HepG2 (cell line): Measurements from ENCODE around the gene APBB2. TPM values are rescaled to one million over a fixed set of nuclear protein-coding genes. Genes with fewer than 3 reads are reported as not detected.

Experiments used
- KDM5B ChIP-seq: sonication (generic); formaldehyde crosslinking; IDR thresholded peaks from 2 replicates; pipeline ENCODE4 v1.4.0; 2020; ENCODE audit warnings: missing genetic modification reagents, mild to moderate bottlenecking, borderline replicate concordance
- PHF20 ChIP-seq: sonication (generic); formaldehyde crosslinking; IDR thresholded peaks from 2 replicates; pipeline ENCODE4 v1.5.0; 2020; ENCODE audit warnings: mild to moderate bottlenecking, missing genetic modification reagents
- RBAK ChIP-seq: sonication (generic); formaldehyde crosslinking; IDR thresholded peaks from 2 replicates; pipeline ENCODE4 v1.5.1; 2020; ENCODE audit warnings: mild to moderate bottlenecking, missing genetic modification reagents
- SNAI1 ChIP-seq: sonication (generic); formaldehyde crosslinking; IDR thresholded peaks from 2 replicates; pipeline ENCODE4 v1.5.0; 2020; ENCODE audit warnings: mild to moderate bottlenecking, missing genetic modification reagents, borderline replicate concordance
- TEF ChIP-seq: sonication (generic); formaldehyde crosslinking; IDR thresholded peaks from 2 replicates; pipeline ENCODE4 v1.5.0; 2020; ENCODE audit warnings: missing genetic modification reagents
- TRIM24 ChIP-seq: sonication (generic); formaldehyde crosslinking; IDR thresholded peaks from 2 replicates; pipeline ENCODE4 v1.8.0; 2022; ENCODE audit warnings: mild to moderate bottlenecking, missing genetic modification reagents
- YEATS2 ChIP-seq: sonication (generic); formaldehyde crosslinking; IDR thresholded peaks from 2 replicates; pipeline ENCODE4 v1.4.0; 2020; ENCODE audit warnings: missing genetic modification reagents, borderline replicate concordance
- ZNF546 ChIP-seq: sonication (generic); formaldehyde crosslinking; conservative IDR thresholded peaks from 2 replicates; pipeline ENCODE4 v1.8.1; 2023; ENCODE audit warnings: mild to moderate bottlenecking, missing genetic modification reagents
- ZNF577 ChIP-seq: sonication (generic); formaldehyde crosslinking; IDR thresholded peaks from 2 replicates; pipeline ENCODE4 v1.4.0; 2020; ENCODE audit warnings: mild to moderate bottlenecking, low read depth, missing genetic modification reagents, borderline replicate concordance
- ZNF777 ChIP-seq: sonication (generic); formaldehyde crosslinking; IDR thresholded peaks from 2 replicates; pipeline ENCODE4 v1.4.0; 2020; ENCODE audit warnings: missing genetic modification reagents
- polyA plus RNA-seq, 8 experiments: library from polyadenylated mRNA; depleted of rRNA in 3 of 8; stranded (reverse) in 7 of 8; unstranded in 1 of 8; fragments of >200 nt; fragmentation: Illumina TruSeq in 4 of 8; extraction: Trizol in 4 of 8; gene quantifications; 2 replicates each; pipeline versions ENCODE4 v1.2.1 to v1.2.3, GENCODE V29; 2011 to 2016; ENCODE audit warnings: low read depth in 4 of 8, missing spikeins in 1 of 8, mixed read lengths in 1 of 8; ENCODE audit not compliant: insufficient read depth in 1 of 8
- total RNA-seq, 5 experiments: library from RNA; depleted of rRNA; stranded (reverse); fragments of >200 nt; fragmentation: Illumina TruSeq; extraction: Trizol; gene quantifications; 2 replicates each; pipeline ENCODE4 v1.2.3, GENCODE V29; 2016; ENCODE audit warnings: low read depth in 1 of 5
- TF ChIP-seq, protein P1 (sequence below): sonication (generic); formaldehyde crosslinking; IDR thresholded peaks from 2 replicates; pipeline ENCODE4 v1.5.1; 2020; ENCODE audit warnings: mild to moderate bottlenecking, missing genetic modification reagents
- TF ChIP-seq, protein P2 (sequence below): sonication (generic); formaldehyde crosslinking; IDR thresholded peaks from 2 replicates; pipeline ENCODE4 v1.4.0; 2020; ENCODE audit warnings: mild to moderate bottlenecking, missing genetic modification reagents, borderline replicate concordance
- TF ChIP-seq, protein P3 (sequence below): sonication (generic); formaldehyde crosslinking; IDR thresholded peaks from 2 replicates; pipeline ENCODE4 v1.4.0; 2020; ENCODE audit warnings: missing genetic modification reagents, borderline replicate concordance
- TF ChIP-seq, protein P4 (sequence below): IDR thresholded peaks from 2 replicates; pipeline ENCODE4 v1.6.1; 2018; ENCODE audit warnings: missing genetic modification reagents
- TF ChIP-seq, protein P5 (sequence below): IDR thresholded peaks from 2 replicates; pipeline ENCODE4 v1.6.1; 2016; ENCODE audit warnings: missing biosample characterization, missing genetic modification reagents, low read depth

APBB2 gene
- total and polyA plus RNA-seq, 2 of the 13 experiments (the other 11 are each of a cell fraction or from before 2014, with no cell fraction given), result 11.7 to 17.0 TPM

DNA sequence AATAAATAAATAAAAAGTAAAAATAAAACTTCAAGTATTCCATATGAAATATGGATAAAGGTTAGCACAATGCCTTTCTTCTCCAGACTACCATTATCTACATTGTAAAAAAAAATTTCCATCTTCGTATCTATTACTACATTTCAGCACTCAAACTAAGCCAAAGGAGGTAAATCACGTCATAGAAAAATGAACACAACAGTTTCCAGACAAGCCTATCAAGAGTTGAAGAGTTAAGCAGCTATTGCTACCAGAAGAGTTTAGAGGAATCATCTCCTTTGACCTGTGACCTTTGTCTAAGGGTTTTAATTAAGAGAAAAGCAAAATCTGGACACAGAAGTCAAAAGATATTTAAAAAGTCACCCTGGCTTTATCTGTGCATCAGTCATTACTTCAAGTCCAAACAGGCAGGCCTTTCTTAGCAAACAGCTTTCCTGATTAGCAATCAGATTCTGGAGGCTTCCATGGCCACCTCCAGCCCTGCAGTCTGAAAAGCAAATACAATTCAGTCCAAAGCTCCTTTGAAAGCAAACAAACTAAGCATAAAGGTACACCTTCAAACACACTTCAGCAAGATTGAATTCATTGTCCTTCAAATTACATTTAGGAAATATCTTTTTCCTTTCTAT, 82.2 kb downstream of the APBB2 start (continued):
- TF ChIP-seq, protein P1, sequence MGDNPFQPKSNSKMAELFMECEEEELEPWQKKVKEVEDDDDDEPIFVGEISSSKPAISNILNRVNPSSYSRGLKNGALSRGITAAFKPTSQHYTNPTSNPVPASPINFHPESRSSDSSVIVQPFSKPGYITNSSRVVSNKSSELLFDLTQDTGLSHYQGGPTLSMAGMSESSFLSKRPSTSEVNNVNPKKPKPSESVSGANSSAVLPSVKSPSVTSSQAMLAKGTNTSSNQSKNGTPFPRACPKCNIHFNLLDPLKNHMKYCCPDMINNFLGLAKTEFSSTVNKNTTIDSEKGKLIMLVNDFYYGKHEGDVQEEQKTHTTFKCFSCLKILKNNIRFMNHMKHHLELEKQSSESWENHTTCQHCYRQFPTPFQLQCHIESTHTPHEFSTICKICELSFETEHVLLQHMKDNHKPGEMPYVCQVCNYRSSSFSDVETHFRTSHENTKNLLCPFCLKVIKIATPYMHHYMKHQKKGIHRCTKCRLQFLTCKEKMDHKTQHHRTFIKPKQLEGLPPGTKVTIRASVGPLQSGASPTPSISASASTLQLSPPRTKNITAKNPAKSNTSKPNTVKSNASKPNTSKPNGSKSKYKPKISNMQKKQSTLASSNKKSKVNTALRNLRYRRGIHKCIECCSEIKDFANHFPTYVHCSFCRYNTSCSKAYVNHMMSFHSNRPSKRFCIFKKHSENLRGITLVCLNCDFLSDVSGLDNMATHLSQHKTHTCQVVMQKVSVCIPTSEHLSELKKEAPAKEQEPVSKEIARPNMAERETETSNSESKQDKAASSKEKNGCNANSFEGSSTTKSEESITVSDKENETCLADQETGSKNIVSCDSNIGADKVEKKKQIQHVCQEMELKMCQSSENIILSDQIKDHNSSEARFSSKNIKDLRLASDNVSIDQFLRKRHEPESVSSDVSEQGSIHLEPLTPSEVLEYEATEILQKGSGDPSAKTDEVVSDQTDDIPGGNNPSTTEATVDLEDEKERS (CRISPR knock-in tag), result no peak
- TF ChIP-seq ZNF577 (CRISPR knock-in tag), result no peak
- TF ChIP-seq, protein P2, sequence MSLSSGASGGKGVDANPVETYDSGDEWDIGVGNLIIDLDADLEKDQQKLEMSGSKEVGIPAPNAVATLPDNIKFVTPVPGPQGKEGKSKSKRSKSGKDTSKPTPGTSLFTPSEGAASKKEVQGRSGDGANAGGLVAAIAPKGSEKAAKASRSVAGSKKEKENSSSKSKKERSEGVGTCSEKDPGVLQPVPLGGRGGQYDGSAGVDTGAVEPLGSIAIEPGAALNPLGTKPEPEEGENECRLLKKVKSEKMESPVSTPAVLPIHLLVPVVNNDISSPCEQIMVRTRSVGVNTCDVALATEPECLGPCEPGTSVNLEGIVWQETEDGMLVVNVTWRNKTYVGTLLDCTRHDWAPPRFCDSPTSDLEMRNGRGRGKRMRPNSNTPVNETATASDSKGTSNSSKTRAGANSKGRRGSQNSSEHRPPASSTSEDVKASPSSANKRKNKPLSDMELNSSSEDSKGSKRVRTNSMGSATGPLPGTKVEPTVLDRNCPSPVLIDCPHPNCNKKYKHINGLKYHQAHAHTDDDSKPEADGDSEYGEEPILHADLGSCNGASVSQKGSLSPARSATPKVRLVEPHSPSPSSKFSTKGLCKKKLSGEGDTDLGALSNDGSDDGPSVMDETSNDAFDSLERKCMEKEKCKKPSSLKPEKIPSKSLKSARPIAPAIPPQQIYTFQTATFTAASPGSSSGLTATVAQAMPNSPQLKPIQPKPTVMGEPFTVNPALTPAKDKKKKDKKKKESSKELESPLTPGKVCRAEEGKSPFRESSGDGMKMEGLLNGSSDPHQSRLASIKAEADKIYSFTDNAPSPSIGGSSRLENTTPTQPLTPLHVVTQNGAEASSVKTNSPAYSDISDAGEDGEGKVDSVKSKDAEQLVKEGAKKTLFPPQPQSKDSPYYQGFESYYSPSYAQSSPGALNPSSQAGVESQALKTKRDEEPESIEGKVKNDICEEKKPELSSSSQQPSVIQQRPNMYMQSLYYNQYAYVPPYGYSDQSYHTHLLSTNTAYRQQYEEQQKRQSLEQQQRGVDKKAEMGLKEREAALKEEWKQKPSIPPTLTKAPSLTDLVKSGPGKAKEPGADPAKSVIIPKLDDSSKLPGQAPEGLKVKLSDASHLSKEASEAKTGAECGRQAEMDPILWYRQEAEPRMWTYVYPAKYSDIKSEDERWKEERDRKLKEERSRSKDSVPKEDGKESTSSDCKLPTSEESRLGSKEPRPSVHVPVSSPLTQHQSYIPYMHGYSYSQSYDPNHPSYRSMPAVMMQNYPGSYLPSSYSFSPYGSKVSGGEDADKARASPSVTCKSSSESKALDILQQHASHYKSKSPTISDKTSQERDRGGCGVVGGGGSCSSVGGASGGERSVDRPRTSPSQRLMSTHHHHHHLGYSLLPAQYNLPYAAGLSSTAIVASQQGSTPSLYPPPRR (CRISPR knock-in tag), result peak; percentile 99
- no peak for TF ChIP-seq TEF (CRISPR knock-in tag)
- TF ChIP-seq TRIM24, result no peak
- no peak for TF ChIP-seq RBAK (CRISPR knock-in tag)
- TF ChIP-seq, protein P3, sequence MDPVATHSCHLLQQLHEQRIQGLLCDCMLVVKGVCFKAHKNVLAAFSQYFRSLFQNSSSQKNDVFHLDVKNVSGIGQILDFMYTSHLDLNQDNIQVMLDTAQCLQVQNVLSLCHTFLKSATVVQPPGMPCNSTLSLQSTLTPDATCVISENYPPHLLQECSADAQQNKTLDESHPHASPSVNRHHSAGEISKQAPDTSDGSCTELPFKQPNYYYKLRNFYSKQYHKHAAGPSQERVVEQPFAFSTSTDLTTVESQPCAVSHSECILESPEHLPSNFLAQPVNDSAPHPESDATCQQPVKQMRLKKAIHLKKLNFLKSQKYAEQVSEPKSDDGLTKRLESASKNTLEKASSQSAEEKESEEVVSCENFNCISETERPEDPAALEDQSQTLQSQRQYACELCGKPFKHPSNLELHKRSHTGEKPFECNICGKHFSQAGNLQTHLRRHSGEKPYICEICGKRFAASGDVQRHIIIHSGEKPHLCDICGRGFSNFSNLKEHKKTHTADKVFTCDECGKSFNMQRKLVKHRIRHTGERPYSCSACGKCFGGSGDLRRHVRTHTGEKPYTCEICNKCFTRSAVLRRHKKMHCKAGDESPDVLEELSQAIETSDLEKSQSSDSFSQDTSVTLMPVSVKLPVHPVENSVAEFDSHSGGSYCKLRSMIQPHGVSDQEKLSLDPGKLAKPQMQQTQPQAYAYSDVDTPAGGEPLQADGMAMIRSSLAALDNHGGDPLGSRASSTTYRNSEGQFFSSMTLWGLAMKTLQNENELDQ (CRISPR knock-in tag), result no peak
- TF ChIP-seq SNAI1 (CRISPR knock-in tag), result no peak
- no peak for TF ChIP-seq YEATS2 (CRISPR knock-in tag)
- no peak for TF ChIP-seq KDM5B (CRISPR knock-in tag)
- no peak for TF ChIP-seq PHF20
- TF ChIP-seq ZNF777 (CRISPR knock-in tag), result no peak
- no peak for TF ChIP-seq ZNF546 (CRISPR knock-in tag)
- TF ChIP-seq, protein P4, sequence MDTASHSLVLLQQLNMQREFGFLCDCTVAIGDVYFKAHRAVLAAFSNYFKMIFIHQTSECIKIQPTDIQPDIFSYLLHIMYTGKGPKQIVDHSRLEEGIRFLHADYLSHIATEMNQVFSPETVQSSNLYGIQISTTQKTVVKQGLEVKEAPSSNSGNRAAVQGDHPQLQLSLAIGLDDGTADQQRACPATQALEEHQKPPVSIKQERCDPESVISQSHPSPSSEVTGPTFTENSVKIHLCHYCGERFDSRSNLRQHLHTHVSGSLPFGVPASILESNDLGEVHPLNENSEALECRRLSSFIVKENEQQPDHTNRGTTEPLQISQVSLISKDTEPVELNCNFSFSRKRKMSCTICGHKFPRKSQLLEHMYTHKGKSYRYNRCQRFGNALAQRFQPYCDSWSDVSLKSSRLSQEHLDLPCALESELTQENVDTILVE, result peak; percentile 39; the same call in 1 of the 2 replicates
- TF ChIP-seq, protein P5, sequence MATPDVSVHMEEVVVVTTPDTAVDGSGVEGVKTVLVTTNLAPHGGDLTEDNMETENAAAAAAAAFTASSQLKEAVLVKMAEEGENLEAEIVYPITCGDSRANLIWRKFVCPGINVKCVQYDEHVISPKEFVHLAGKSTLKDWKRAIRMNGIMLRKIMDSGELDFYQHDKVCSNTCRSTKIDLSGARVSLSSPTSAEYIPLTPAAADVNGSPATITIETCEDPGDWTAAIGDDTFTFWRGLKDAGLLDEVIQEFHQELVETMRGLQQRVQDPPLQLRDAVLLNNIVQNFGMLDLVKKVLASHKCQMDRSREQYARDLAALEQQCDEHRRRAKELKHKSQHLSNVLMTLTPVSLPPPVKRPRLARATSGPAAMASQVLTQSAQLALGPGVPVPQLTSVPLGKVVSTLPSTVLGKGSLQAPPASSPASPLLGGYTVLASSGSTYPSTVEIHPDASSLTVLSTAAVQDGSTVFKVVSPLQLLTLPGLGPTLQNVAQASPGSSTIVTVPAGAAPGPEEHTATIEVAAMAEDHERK, result no peak
